Uterus (tissue), 2 donors: ENCODE data around the gene KTN1.

Experiments used
- POLR2A ChIP-seq, 2 donors: fragments of 450-650 bp; IDR thresholded peaks; one replicate each; pipeline ENCODE4 v1.6.1; 2016; ENCODE audit warnings: antibody characterized with exemption in 2 of 2, mild to moderate bottlenecking in 1 of 2, moderate library complexity in 1 of 2
- TF ChIP-seq, protein P1 (sequence below), 4 experiments: fragments of 200-600 bp in 2 of 4; fragments of 450-650 bp in 2 of 4; sonication (generic) in 2 of 4; IDR thresholded peaks; one replicate each; pipeline ENCODE4 v1.5.1; 2016 to 2019; ENCODE audit warnings: antibody characterized with exemption in 4 of 4, mild to moderate bottlenecking in 2 of 4, moderate library complexity in 1 of 4

DNA sequence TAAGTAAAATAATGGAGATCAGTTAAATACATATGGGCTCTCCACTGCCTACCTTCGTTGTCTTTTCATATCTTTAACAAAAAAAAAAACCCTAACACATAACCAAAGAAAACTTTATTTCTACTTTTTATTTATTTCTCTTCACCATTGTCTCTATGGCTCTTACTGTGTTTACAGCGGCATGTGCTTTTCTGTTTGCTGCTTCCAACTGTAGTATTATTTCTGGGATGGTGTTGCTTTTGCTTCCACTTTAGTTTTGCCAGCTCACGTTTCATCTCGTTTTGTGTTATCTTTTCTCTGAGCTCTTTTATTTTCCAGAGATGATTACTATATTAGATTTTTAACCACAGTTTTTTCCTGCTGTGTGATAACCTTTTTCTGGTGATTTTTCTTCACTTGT is 46.1 kb downstream of the KTN1 start:
- TF ChIP-seq, protein P1, sequence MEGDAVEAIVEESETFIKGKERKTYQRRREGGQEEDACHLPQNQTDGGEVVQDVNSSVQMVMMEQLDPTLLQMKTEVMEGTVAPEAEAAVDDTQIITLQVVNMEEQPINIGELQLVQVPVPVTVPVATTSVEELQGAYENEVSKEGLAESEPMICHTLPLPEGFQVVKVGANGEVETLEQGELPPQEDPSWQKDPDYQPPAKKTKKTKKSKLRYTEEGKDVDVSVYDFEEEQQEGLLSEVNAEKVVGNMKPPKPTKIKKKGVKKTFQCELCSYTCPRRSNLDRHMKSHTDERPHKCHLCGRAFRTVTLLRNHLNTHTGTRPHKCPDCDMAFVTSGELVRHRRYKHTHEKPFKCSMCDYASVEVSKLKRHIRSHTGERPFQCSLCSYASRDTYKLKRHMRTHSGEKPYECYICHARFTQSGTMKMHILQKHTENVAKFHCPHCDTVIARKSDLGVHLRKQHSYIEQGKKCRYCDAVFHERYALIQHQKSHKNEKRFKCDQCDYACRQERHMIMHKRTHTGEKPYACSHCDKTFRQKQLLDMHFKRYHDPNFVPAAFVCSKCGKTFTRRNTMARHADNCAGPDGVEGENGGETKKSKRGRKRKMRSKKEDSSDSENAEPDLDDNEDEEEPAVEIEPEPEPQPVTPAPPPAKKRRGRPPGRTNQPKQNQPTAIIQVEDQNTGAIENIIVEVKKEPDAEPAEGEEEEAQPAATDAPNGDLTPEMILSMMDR (IDR thresholded peaks at IDR 0.05): no peak
- TF ChIP-seq POLR2A (IDR thresholded peaks at IDR 0.05): no peak
